Colonic mucosa (tissue), 4 donors: ENCODE measurements around the gene TCP1. TPM values are rescaled to one million over a fixed set of nuclear protein-coding genes. Genes with fewer than 3 reads are reported as not detected.
"Not testable (repeated sequence)": the region's sequence is repeated elsewhere in the genome, so short reads cannot be mapped to it uniquely, and the experiment has no call there.

Experiments used
- DNase-seq: peaks from one replicate; pipeline ENCODE4 v3.0.0-alpha.2; 2020
- H3K27ac ChIP-seq: fragments of 200-600 bp; one replicate; pipeline ENCODE4 v1.8.0; 2021
- H3K27me3 ChIP-seq: fragments of 200-600 bp; one replicate; pipeline ENCODE4 v1.8.0; 2021
- H3K36me3 ChIP-seq: fragments of 200-600 bp; one replicate; pipeline ENCODE4 v1.8.0; 2021
- H3K4me1 ChIP-seq: fragments of 200-600 bp; one replicate; pipeline ENCODE4 v1.8.0; 2021; ENCODE audit warnings: mild to moderate bottlenecking
- H3K4me3 ChIP-seq: fragments of 200-600 bp; one replicate; pipeline ENCODE4 v1.8.0; 2021
- H3K9ac ChIP-seq, 2 donors: one replicate each; pipeline ENCODE4 v1.7.0; 2013; ENCODE audit warnings: control low read depth in 2 of 2, low read depth in 2 of 2, low read length in 2 of 2
- H3K9me3 ChIP-seq: fragments of 200-600 bp; one replicate; pipeline ENCODE4 v1.8.0; 2021
- CTCF ChIP-seq: fragments of 200-600 bp; IDR thresholded peaks from one replicate; pipeline ENCODE4 v1.8.0; 2022; ENCODE audit warnings: antibody characterized with exemption, mild to moderate bottlenecking
- intact Hi-C: fragments of 100-400 bp; cut with DNase I; formaldehyde crosslinking; loops from one replicate; pipeline ENCODE4 v1.14.1; 2022
- total RNA-seq, 2 donors: library from RNA; stranded (reverse); fragmentation: NEBNext Ultra II Directional in 1 of 2; extraction: Animal tissue kit (Norgen Biotek cat#: 25700) in 1 of 2; gene quantifications; one replicate each; pipeline ENCODE4 v1.2.1, GENCODE V29; 2021
- donor health status: healthy.
- donor health status: DM: no; HTN: no; CAD: no.
- donor health status: DM: no; HTN: no; CAD: no.

The TCP1 gene
- total RNA-seq, 2 donors from 2014 or later, result 163 to 294 TPM

- H3K4me3 ChIP-seq, result no peak overlapping the region
- H3K4me1 ChIP-seq, result no peaks in the 10 kb centered on the region
- no peaks in the 10 kb centered on the region for H3K36me3 ChIP-seq
- no peak overlapping the region for H3K9ac ChIP-seq
- H3K27ac ChIP-seq, result no peak overlapping the region
- intact Hi-C loops, result no loop called here
- H3K27me3 ChIP-seq, result no peaks in the 10 kb centered on the region
- no peak for TF ChIP-seq CTCF
- DNase-seq, result no peak
- H3K9me3 ChIP-seq, result no peaks in the 10 kb centered on the region
Observed at GRCh38 chr6:159828074-159828473, 38.7 kb upstream of the TCP1 start.

- H3K4me3 ChIP-seq, result no peak overlapping the region
- H3K9ac ChIP-seq, result no peak overlapping the region
- no peaks in the 10 kb centered on the region for H3K4me1 ChIP-seq
- DNase-seq, result no peak
- intact Hi-C loops, result no loop called here
- no peaks in the 10 kb centered on the region for H3K9me3 ChIP-seq
- no peak overlapping the region for H3K27ac ChIP-seq
- H3K36me3 ChIP-seq, result no peaks in the 10 kb centered on the region
- TF ChIP-seq CTCF, result no peak
- H3K27me3 ChIP-seq, result no peaks in the 10 kb centered on the region
Observed at GRCh38 chr6:159826968-159827647, 37.7 kb upstream of the TCP1 start.

- H3K27ac ChIP-seq, result no peak overlapping the region
- no peak for TF ChIP-seq CTCF
- no peak for DNase-seq
- no peaks in the 10 kb centered on the region for H3K4me1 ChIP-seq
- H3K9me3 ChIP-seq, result no peaks in the 10 kb centered on the region
- H3K27me3 ChIP-seq, result no peaks in the 10 kb centered on the region
- H3K4me3 ChIP-seq, result no peak overlapping the region
- no peaks in the 10 kb centered on the region for H3K36me3 ChIP-seq
- no peak overlapping the region for H3K9ac ChIP-seq
- intact Hi-C loops, result no loop called here
Observed at GRCh38 chr6:159826004-159826403, 36.6 kb upstream of the TCP1 start.

GRCh38 chr6:159824690-159825089, 35.3 kb upstream of the TCP1 start:
- H3K9ac ChIP-seq, H3K27me3 ChIP-seq, H3K9me3 ChIP-seq, H3K4me3 ChIP-seq, DNase-seq, intact Hi-C loops, H3K36me3 ChIP-seq, H3K27ac ChIP-seq, H3K4me1 ChIP-seq: not testable (repeated sequence)

- no peaks in the 10 kb centered on the region for H3K27me3 ChIP-seq
- no peak for TF ChIP-seq CTCF
- intact Hi-C loops, result no loop called here
- H3K4me1 ChIP-seq, result no peaks in the 10 kb centered on the region
- no peak overlapping the region for H3K27ac ChIP-seq
- H3K4me3 ChIP-seq, result no peak overlapping the region
- H3K9ac ChIP-seq, result no peak overlapping the region
- DNase-seq, result no peak
- H3K9me3 ChIP-seq, result no peaks in the 10 kb centered on the region
- no peaks in the 10 kb centered on the region for H3K36me3 ChIP-seq
Observed at GRCh38 chr6:159823953-159824352, 34.6 kb upstream of the TCP1 start.

- H3K36me3 ChIP-seq, result no peaks in the 10 kb centered on the region
- no peak overlapping the region for H3K9ac ChIP-seq
- no peak overlapping the region for H3K4me3 ChIP-seq
- no peak overlapping the region for H3K27ac ChIP-seq
- H3K9me3 ChIP-seq, result no peaks in the 10 kb centered on the region
- H3K4me1 ChIP-seq, result no peaks in the 10 kb centered on the region
- no peak for DNase-seq
- no peaks in the 10 kb centered on the region for H3K27me3 ChIP-seq
- intact Hi-C loops, result no loop called here
- TF ChIP-seq CTCF, result no peak
Observed at GRCh38 chr6:159821726-159822125, 32.3 kb upstream of the TCP1 start.
